CD4-positive, CD25-positive, alpha-beta regulatory T cell (primary cell): ENCODE results near the gene NRARP. TPM values are rescaled to one million over a fixed set of nuclear protein-coding genes. Genes with fewer than 3 reads are reported as not detected.

ENCODE experiments used
- ATAC-seq, 2 donors: fragments of 150-1000 bp; cut with Tn5 transposase; one replicate each; pipeline ENCODE4 v1.10.0; 2021; ENCODE audit warnings: low read depth in 2 of 2, moderate number of reproducible peaks in 2 of 2, moderate library complexity in 1 of 2
- DNase-seq, 3 donors: peaks; one replicate each; pipeline versions ENCODE4 v3.0.0 to v3.0.0-alpha.2; 2012 to 2022; ENCODE audit warnings: mixed read lengths in 1 of 3
- H3K27ac ChIP-seq: one replicate; pipeline ENCODE4 v1.7.0; 2013; ENCODE audit warnings: mild to moderate bottlenecking, low read length; ENCODE audit not compliant: insufficient read depth, poor library complexity, severe bottlenecking
- H3K27me3 ChIP-seq: one replicate; pipeline ENCODE4 v1.7.0; 2013; ENCODE audit warnings: low read length; ENCODE audit not compliant: control insufficient read depth, insufficient read depth
- H3K36me3 ChIP-seq: one replicate; pipeline ENCODE4 v1.7.0; 2013; ENCODE audit warnings: mild to moderate bottlenecking, low read length, moderate library complexity; ENCODE audit not compliant: control insufficient read depth, insufficient read depth
- H3K4me1 ChIP-seq: 2 replicates; pipeline ENCODE4 v1.7.0; 2013; ENCODE audit warnings: mild to moderate bottlenecking, low read length; ENCODE audit not compliant: insufficient read depth, control insufficient read depth, poor library complexity, severe bottlenecking
- H3K4me3 ChIP-seq: one replicate; pipeline ENCODE4 v1.7.0; 2013; ENCODE audit warnings: low read depth, mild to moderate bottlenecking, low read length, moderate library complexity
- H3K9me3 ChIP-seq, 2 experiments: 1 replicate in 1 of 2; 2 replicates in 1 of 2; pipeline ENCODE4 v1.7.0; 2013; ENCODE audit warnings: low read length in 2 of 2, mild to moderate bottlenecking in 1 of 2, moderate library complexity in 1 of 2; ENCODE audit not compliant: control insufficient read depth in 2 of 2
- H3K27ac Mint-ChIP-seq, 3 donors: one replicate each; pipeline ENCODE4 v1.8.0; 2020 to 2022; ENCODE audit warnings: mild to moderate bottlenecking in 3 of 3, mixed read lengths in 3 of 3, moderate library complexity in 2 of 3
- H3K27me3 Mint-ChIP-seq: one replicate; pipeline ENCODE4 v1.8.0; 2022; ENCODE audit warnings: mild to moderate bottlenecking, mixed read lengths
- H3K36me3 Mint-ChIP-seq: one replicate; pipeline ENCODE4 v1.8.0; 2020; ENCODE audit warnings: mixed read lengths
- H3K4me1 Mint-ChIP-seq, 4 donors: one replicate each; pipeline ENCODE4 v1.8.0; 2020 to 2022; ENCODE audit warnings: mixed read lengths in 4 of 4, mild to moderate bottlenecking in 1 of 4
- H3K4me3 Mint-ChIP-seq, 4 donors: one replicate each; pipeline ENCODE4 v1.8.0; 2020 to 2022; ENCODE audit warnings: mild to moderate bottlenecking in 4 of 4, mixed read lengths in 4 of 4, moderate library complexity in 3 of 4
- H3K9me3 Mint-ChIP-seq, 7 donors: one replicate each; pipeline ENCODE4 v1.8.0; 2020 to 2022; ENCODE audit warnings: mixed read lengths in 7 of 7, mild to moderate bottlenecking in 3 of 7, moderate library complexity in 2 of 7
- polyA plus RNA-seq, 4 donors: library from polyadenylated mRNA; unstranded; fragments of 300-500 nt; fragmentation: Illumina TruSeq; gene quantifications; one replicate each; pipeline ENCODE4 v1.2.3, GENCODE V29; 2021
- total RNA-seq: library from RNA; stranded (reverse); gene quantifications from one replicate; pipeline ENCODE4 v1.2.3, GENCODE V29; 2022

Gene NRARP
- total and polyA plus RNA-seq, 5 donors from 2014 or later = 1.6 TPM; not detected in 4

DNA sequence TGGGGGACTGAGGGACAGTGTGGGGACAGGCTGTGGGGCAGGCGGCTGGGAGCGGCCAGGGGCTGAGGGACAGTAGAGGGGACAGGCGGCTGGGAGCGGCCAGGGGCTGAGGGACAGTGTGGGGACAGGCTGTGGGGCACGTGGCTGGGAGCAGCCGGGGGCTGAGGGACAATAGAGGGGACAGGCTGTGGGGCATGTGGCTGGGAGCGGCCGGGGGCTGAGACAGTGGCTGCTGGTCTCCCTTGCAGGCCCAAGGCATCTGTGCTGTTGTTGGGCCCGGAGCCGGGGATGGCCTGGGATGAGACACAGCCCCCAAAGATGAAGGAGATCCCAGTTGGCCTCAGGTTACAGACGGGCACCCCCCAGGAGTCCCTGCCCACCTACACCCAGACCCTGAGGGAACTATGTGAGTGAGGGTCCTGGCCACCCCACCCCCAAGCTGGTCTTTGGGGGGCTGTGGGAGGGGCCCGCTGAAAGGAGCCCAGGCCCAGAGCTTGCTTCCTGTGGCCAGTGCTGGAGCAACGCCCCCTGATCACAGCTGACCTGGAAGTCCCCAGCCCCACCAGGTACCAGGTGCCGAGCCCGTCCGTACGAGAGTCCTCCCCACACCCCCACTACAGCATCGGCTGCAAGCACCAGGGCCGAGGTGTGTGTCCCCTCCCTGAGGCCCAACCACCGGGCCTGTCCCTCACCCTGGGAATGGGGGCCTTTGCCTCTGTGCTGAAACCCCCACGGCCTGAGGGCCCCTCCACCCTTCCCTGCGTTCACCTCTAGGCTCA is 50.4 kb downstream of the NRARP start:
- Mint-ChIP-seq H3K4me1 (peaks cover 0 to 17% (median 2%) of the 10 kb centered on the region in 4 donors), H3K9me3 (no peaks in the 10 kb centered on the region), H3K27ac (no peak overlapping the region), H3K27me3 (no peaks in the 10 kb centered on the region), H3K4me3 (peak overlapping the region in 1 of 4 donors; percentile 7), H3K36me3 (no peaks in the 10 kb centered on the region)
- H3K4me1 ChIP-seq = peaks cover 22% of the 10 kb centered on the region
- no peaks in the 10 kb centered on the region for H3K9me3 ChIP-seq
- H3K27ac ChIP-seq = no peak overlapping the region
- DNase-seq (no peak), ATAC-seq (no peak)
- no peaks in the 10 kb centered on the region for H3K27me3 ChIP-seq
- H3K36me3 ChIP-seq = peaks cover 3% of the 10 kb centered on the region
- H3K4me3 ChIP-seq = no peak overlapping the region

DNA sequence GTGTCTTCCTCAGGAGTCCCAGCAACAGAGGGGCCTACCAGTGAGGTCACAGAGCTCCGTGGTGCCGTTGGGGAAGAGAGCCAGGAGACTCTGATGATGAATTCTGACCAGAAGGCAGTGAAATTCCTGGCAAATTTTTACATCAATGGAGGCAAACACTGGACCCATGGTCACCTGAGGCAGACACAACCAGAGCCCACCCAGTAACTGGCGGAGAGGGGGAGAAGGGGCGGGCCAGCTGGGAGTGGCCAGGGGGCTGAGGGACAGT is 50.9 kb downstream of the NRARP start, which contains the start of gene STPG3:
TSS of gene STPG3 (plus strand) at position 93 of the 268 bp plus-strand sequence. CDS start at position 94, 1 bp downstream.
- ATAC-seq = no peak
- peak within 1 kb of the TSS in 3 of 4 donors; percentile 26 to 82 (median 78) for H3K4me3 Mint-ChIP-seq

DNA sequence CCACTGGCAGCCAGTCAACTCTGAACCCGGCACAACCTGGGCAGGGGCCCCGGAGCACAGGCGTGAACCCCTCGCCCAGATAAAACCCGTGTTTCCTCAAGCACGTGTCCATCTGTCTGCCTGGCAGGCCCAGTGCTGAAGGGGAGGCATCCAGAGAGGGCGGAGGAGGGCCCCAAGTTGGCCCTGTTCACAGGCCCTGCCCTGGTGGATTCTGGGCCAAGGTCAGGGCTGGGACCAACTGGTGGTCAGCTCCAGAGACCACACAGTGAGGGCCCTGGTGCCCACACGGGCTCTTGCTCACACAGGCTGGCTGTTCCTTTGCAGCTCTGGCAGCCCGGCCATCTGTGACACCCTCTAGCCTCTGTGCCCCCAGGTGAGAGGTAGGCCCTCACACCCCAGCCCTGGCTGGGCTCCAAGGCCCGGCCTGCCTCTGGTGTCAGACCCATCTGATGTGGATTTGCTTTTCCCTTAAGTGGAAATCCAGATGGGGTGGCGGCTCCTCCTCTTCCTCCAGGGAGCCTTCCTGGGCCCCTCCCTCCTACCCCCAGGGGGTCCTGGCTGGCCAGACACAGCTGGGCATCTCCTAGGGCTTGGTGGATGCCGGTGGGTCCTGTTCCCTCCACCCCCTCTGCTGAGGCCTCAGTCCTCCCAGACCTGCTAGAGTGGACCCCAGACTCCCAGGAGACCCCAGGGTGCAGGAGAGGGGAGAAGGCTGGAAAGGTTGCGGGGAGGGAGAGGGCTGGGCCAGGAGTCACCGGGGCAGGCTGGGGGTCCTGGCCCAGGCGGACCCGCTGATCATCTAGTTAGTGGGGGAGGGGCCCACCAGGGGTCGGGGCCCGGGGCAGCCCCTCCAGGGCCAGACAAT is 51.5 kb downstream of the NRARP start:
- Mint-ChIP-seq H3K27ac (peak overlapping the region in 1 of 3 donors; percentile 9), H3K9me3 (no peaks in the 10 kb centered on the region), H3K36me3 (no peaks in the 10 kb centered on the region), H3K27me3 (no peaks in the 10 kb centered on the region), H3K4me1 (peaks cover 0 to 7% (median 2%) of the 10 kb centered on the region in 4 donors), H3K4me3 (peak overlapping the region in 3 of 4 donors; percentile 26 to 82 (median 78))
- H3K27ac ChIP-seq = no peak overlapping the region
- H3K4me1 ChIP-seq = peaks cover 11% of the 10 kb centered on the region
- DNase-seq (no peak), ATAC-seq (no peak)
- no peaks in the 10 kb centered on the region for H3K27me3 ChIP-seq
- H3K9me3 ChIP-seq = no peaks in the 10 kb centered on the region
- no peak overlapping the region for H3K4me3 ChIP-seq
- no peaks in the 10 kb centered on the region for H3K36me3 ChIP-seq

More for the DNA sequence above, 50.9 kb downstream of the NRARP start, which contains the start of gene STPG3:
- Mint-ChIP-seq H3K4me1 (peaks cover 0 to 11% (median 2%) of the 10 kb centered on the region in 4 donors), H3K36me3 (no peaks in the 10 kb centered on the region), H3K27me3 (no peaks in the 10 kb centered on the region), H3K27ac (peak within 1 kb of the TSS in 1 of 3 donors; percentile 9), H3K9me3 (no peaks in the 10 kb centered on the region)
- Histone ChIP-seq H3K27me3 (no peaks in the 10 kb centered on the region), H3K27ac (no peak within 1 kb of the TSS), H3K4me3 (no peak within 1 kb of the TSS), H3K4me1 (peaks cover 17% of the 10 kb centered on the region), H3K36me3 (no peaks in the 10 kb centered on the region), H3K9me3 (no peaks in the 10 kb centered on the region)
- no peak for DNase-seq

Other genes with a start within 250 kb of the NRARP start
- not detected for gene ENTPD2, start 248.2 kb downstream of the NRARP start, total RNA-seq
- gene ENTPD2, start 248.2 kb downstream of the NRARP start, polyA plus RNA-seq = not detected
- 1.2 TPM for gene SAPCD2, start 231.7 kb downstream of the NRARP start, total RNA-seq
- gene SAPCD2, start 231.7 kb downstream of the NRARP start, polyA plus RNA-seq = under 1 TPM; 0.09 to 0.62 (median 0.18) TPM
- 14.8 TPM for gene UAP1L1, start 224.8 kb downstream of the NRARP start, total RNA-seq
- 1 to 10 TPM; 1.3 to 3.6 (median 1.7) TPM for gene UAP1L1, start 224.8 kb downstream of the NRARP start, polyA plus RNA-seq
- gene MAN1B1, start 215.3 kb downstream of the NRARP start, total RNA-seq = 71.3 TPM
- 10 to 100 TPM; 42.1 to 53.5 (median 45.7) TPM for gene MAN1B1, start 215.3 kb downstream of the NRARP start, polyA plus RNA-seq
- 343 TPM for gene DPP7, start 187.5 kb downstream of the NRARP start, total RNA-seq
- 100 to 1,000 TPM; 119 to 164 (median 153) TPM for gene DPP7, start 187.5 kb downstream of the NRARP start, polyA plus RNA-seq
- not detected for gene GRIN1, start 163.1 kb downstream of the NRARP start, total RNA-seq
- not detected for gene GRIN1, start 163.1 kb downstream of the NRARP start, polyA plus RNA-seq
- gene LRRC26, start 132.2 kb downstream of the NRARP start, total RNA-seq = not detected
- gene LRRC26, start 132.2 kb downstream of the NRARP start, polyA plus RNA-seq = not detected
- not detected for gene TMEM210, start 130.2 kb downstream of the NRARP start, total RNA-seq
- not detected for gene TMEM210, start 130.2 kb downstream of the NRARP start, polyA plus RNA-seq
- gene ANAPC2, start 113.7 kb downstream of the NRARP start, total RNA-seq = 127 TPM
- gene ANAPC2, start 113.7 kb downstream of the NRARP start, polyA plus RNA-seq = 1 to 10 TPM; 7.5 to 8.7 (median 8.0) TPM
- 54.3 TPM for gene SSNA1, start 113.6 kb downstream of the NRARP start, total RNA-seq
- 100 to 1,000 TPM; 112 to 150 (median 130) TPM for gene SSNA1, start 113.6 kb downstream of the NRARP start, polyA plus RNA-seq
- gene TPRN, start 101.5 kb downstream of the NRARP start, total RNA-seq = 5.9 TPM
- under 1 TPM; 0.27 to 0.91 (median 0.43) TPM for gene TPRN, start 101.5 kb downstream of the NRARP start, polyA plus RNA-seq
- 20.7 TPM for gene TMEM203, start 96.6 kb downstream of the NRARP start, total RNA-seq
- 100 to 1,000 TPM; 116 to 148 (median 132) TPM for gene TMEM203, start 96.6 kb downstream of the NRARP start, polyA plus RNA-seq
- 30.0 TPM for gene NDOR1, start 96.6 kb downstream of the NRARP start, total RNA-seq
- 1 to 10 TPM; 3.9 to 7.6 (median 5.0) TPM for gene NDOR1, start 96.6 kb downstream of the NRARP start, polyA plus RNA-seq
- 1.2 TPM for gene RNF208, start 80.0 kb downstream of the NRARP start, total RNA-seq
- gene RNF208, start 80.0 kb downstream of the NRARP start, polyA plus RNA-seq = not detected
- not detected for gene CYSRT1, start 77.1 kb downstream of the NRARP start, total RNA-seq
- not detected for gene CYSRT1, start 77.1 kb downstream of the NRARP start, polyA plus RNA-seq
- not detected for gene RNF224, start 74.8 kb downstream of the NRARP start, total RNA-seq
- gene RNF224, start 74.8 kb downstream of the NRARP start, polyA plus RNA-seq = not detected
- gene SLC34A3, start 71.4 kb downstream of the NRARP start, total RNA-seq = not detected
- gene SLC34A3, start 71.4 kb downstream of the NRARP start, polyA plus RNA-seq = not detected
- gene TUBB4B, start 61.0 kb downstream of the NRARP start, total RNA-seq = 100 TPM
- 10 to 100 TPM; 56.7 to 87.4 (median 71.8) TPM for gene TUBB4B, start 61.0 kb downstream of the NRARP start, polyA plus RNA-seq
- gene STPG3, start 51.0 kb downstream of the NRARP start, total RNA-seq = not detected
- gene STPG3, start 51.0 kb downstream of the NRARP start, polyA plus RNA-seq = not detected
- gene NELFB, start 46.9 kb downstream of the NRARP start, total RNA-seq = 46.4 TPM
- 10 to 100 TPM; 22.3 to 27.1 (median 23.7) TPM for gene NELFB, start 46.9 kb downstream of the NRARP start, polyA plus RNA-seq
- gene TOR4A, start 24.5 kb downstream of the NRARP start, total RNA-seq = 6.1 TPM
- 1 to 10 TPM; 2.6 to 4.2 (median 3.5) TPM for gene TOR4A, start 24.5 kb downstream of the NRARP start, polyA plus RNA-seq
- gene EXD3, start 120.9 kb upstream of the NRARP start, total RNA-seq = 27.3 TPM
- 1 to 10 TPM; 4.7 to 7.2 (median 5.7) TPM for gene EXD3, start 120.9 kb upstream of the NRARP start, polyA plus RNA-seq
- gene NOXA1, start 121.1 kb upstream of the NRARP start, total RNA-seq = 3.8 TPM
- 1 to 10 TPM in 2 of 4 donors, under 1 TPM in 2; 0.83 to 3.3 (median 1.4) TPM for gene NOXA1, start 121.1 kb upstream of the NRARP start, polyA plus RNA-seq
- not detected for gene ENTPD8, start 139.1 kb upstream of the NRARP start, total RNA-seq
- not detected for gene ENTPD8, start 139.1 kb upstream of the NRARP start, polyA plus RNA-seq
- 109 TPM for gene NSMF, start 157.1 kb upstream of the NRARP start, total RNA-seq
- gene NSMF, start 157.1 kb upstream of the NRARP start, polyA plus RNA-seq = 10 to 100 TPM in 2 of 4 donors, 1 to 10 TPM in 2; 9.3 to 14.5 (median 11.8) TPM
- gene PNPLA7, start 248.1 kb upstream of the NRARP start, total RNA-seq = 12.4 TPM
- gene PNPLA7, start 248.1 kb upstream of the NRARP start, polyA plus RNA-seq = 1 to 10 TPM; 1.4 to 2.5 (median 1.7) TPM
- gene MRPL41, start 249.6 kb upstream of the NRARP start, total RNA-seq = 64.3 TPM
- gene MRPL41, start 249.6 kb upstream of the NRARP start, polyA plus RNA-seq = 10 to 100 TPM; 38.1 to 61.1 (median 43.6) TPM